Bronchial epithelial cell (primary cell): ENCODE measurements around the gene MYH4. TPM values are rescaled to one million over a fixed set of nuclear protein-coding genes. Genes with fewer than 3 reads are reported as not detected.

ENCODE experiments used
- DNase-seq: peaks from one replicate; pipeline ENCODE4 v3.0.0-alpha.2; 2010; ENCODE audit warnings: low read depth
- FAIRE-seq: peaks from 2 replicates; lab custom pipeline; 2011; peaks lifted over from hg19 to GRCh38; lab: Jason Lieb, UNC
- H3K27me3 ChIP-seq: 2 replicates; pipeline ENCODE4 v1.5.1; 2011; ENCODE audit warnings: low read length; ENCODE audit not compliant: control insufficient read depth, insufficient read depth
- H3K36me3 ChIP-seq: 2 replicates; pipeline ENCODE4 v1.5.1; 2011; ENCODE audit warnings: low read length; ENCODE audit not compliant: control insufficient read depth, insufficient read depth
- H3K4me3 ChIP-seq: 2 replicates; pipeline ENCODE4 v1.5.1; 2011; ENCODE audit warnings: mild to moderate bottlenecking, low read depth, low read length, control low read depth
- total RNA-seq: library from RNA; depleted of rRNA; stranded (reverse); fragments of >200 nt; gene quantifications from 2 replicates; pipeline ENCODE4 v1.2.1, GENCODE V29; 2014
- TF ChIP-seq, protein P1 (sequence below): IDR thresholded peaks from 2 replicates; pipeline ENCODE4 v1.5.1; 2011; ENCODE audit warnings: mild to moderate bottlenecking, moderate library complexity, low read length, control low read depth, inconsistent platforms; ENCODE audit not compliant: insufficient read depth, severe bottlenecking

Gene MYH4
- total RNA-seq = not detected in 2 replicates

DNA sequence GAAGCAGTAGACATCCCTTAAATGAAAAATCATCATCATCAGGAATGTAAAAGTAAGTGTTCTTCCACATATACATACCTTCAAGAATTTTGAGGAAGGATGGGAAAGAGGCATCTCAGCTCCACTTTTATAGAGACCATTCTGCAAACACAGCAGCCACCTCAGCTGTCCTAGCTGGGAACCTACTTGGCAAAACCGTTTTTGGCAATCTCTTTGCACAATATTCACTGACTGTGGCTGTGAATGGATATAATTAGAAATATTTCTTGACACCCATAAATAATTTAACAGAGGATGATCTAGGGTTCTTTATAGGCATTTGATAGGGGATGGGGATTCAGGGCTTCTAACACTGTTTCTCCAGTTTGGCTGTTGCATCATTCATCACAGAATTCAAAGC lies at the start of gene MYH4:
TSS of gene MYH4 (minus strand) at position 101 of the 400 bp plus-strand sequence. CDS start 2,814 bp downstream, outside the sequence.
- no peak for FAIRE-seq
- no peaks in the 10 kb centered on the region for H3K36me3 ChIP-seq

DNA sequence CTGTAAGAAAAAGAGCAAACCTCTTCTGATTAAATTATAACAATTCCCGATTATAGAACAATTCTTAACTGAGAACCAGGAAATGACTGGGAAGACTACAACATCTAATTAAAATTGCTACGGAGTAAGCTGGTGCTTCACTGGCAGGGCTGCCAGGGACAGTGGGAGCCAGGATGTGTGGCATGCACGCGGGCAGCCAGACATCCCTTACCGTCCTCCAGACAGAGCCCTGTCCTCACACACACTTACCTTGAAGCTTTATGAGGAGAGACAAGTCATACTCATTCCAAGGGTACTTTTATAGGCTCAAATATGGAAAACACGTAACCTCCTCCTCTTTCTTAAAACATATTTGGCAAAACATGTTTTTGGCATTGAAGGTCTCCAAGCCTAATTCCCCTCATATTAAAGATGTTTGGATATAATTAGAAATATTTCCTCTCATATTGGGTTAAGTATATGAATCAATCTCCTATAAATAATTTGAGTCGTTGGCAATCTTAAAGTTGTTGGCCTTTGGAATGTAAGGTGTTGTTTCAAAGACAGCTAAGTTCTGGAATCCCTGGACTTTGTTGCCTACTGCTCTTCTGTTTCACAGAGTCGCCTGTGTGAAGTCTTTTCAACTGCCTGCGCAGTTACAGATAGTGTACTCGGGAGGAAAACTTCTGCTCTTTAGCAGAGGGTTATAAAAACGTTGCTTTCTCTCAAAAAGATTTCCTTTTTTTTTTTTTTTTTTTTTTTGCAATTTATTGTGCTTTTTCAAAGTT lies 49.1 kb upstream of the MYH4 start, which contains the start of gene MYH1:
TSS of gene MYH1 (minus strand) at position 272 of the 767 bp plus-strand sequence. CDS start 1,900 bp downstream, outside the sequence.
- FAIRE-seq = no peak
- no peaks in the 10 kb centered on the region for H3K27me3 ChIP-seq

More for the DNA sequence above, at the start of gene MYH4:
- Histone ChIP-seq H3K27me3 (no peaks in the 10 kb centered on the region), H3K4me3 (no peak within 1 kb of the TSS)
- TF ChIP-seq, protein P1, sequence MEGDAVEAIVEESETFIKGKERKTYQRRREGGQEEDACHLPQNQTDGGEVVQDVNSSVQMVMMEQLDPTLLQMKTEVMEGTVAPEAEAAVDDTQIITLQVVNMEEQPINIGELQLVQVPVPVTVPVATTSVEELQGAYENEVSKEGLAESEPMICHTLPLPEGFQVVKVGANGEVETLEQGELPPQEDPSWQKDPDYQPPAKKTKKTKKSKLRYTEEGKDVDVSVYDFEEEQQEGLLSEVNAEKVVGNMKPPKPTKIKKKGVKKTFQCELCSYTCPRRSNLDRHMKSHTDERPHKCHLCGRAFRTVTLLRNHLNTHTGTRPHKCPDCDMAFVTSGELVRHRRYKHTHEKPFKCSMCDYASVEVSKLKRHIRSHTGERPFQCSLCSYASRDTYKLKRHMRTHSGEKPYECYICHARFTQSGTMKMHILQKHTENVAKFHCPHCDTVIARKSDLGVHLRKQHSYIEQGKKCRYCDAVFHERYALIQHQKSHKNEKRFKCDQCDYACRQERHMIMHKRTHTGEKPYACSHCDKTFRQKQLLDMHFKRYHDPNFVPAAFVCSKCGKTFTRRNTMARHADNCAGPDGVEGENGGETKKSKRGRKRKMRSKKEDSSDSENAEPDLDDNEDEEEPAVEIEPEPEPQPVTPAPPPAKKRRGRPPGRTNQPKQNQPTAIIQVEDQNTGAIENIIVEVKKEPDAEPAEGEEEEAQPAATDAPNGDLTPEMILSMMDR = no peak
- no peak for DNase-seq

DNA sequence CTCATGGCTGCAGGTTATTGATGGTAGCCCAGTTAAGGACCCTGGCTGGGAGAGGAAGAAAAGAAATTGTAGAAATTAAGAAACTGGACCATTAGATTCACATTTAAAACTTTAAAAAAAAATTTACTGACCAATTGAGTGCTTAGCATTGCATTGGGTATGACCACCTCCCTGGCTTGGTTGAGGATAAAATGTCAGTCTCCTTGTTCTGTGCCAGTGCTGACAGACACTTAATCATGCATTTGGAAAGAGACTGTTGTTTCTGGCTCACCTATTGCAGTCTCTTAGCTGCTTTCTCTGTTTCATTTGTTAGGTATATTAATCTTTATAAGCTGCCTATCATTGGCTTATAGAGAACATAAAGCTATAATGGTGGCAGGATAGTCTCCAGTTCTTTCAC lies 47.3 kb upstream of the MYH4 start:
- TF ChIP-seq, protein P1 = no peak
- no peaks in the 10 kb centered on the region for H3K27me3 ChIP-seq
- no peak for DNase-seq
- no peaks in the 10 kb centered on the region for H3K36me3 ChIP-seq
- no peak overlapping the region for H3K4me3 ChIP-seq
- FAIRE-seq = no peak

More for the DNA sequence above, 49.1 kb upstream of the MYH4 start, which contains the start of gene MYH1:
- Histone ChIP-seq H3K36me3 (no peaks in the 10 kb centered on the region), H3K4me3 (no peak within 1 kb of the TSS)
- TF ChIP-seq, protein P1 = no peak
- no peak for DNase-seq

DNA sequence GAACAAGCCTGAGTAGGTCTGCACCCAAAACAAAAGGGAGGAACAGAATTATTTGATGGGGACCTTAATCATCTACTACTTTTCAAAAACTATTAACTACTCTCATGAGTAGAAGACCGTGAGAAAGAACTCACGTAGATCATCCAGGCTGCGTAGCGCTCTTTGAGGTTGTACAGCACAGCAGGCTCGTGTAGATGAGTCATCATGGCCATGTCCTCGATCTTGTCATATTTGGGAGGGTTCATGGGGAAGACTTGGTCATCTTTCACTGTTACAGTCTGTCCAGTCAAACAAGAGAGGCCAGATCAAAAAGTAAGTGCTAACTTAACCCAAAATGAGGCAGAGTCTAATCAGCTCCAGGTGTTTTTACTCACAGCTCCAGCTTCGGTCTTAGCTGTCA lies 46.7 kb upstream of the MYH4 start:
- no peak for DNase-seq
- Histone ChIP-seq H3K36me3 (no peaks in the 10 kb centered on the region), H3K27me3 (no peaks in the 10 kb centered on the region), H3K4me3 (no peak overlapping the region)
- TF ChIP-seq, protein P1 = no peak
- peak; percentile 13 for FAIRE-seq

DNA sequence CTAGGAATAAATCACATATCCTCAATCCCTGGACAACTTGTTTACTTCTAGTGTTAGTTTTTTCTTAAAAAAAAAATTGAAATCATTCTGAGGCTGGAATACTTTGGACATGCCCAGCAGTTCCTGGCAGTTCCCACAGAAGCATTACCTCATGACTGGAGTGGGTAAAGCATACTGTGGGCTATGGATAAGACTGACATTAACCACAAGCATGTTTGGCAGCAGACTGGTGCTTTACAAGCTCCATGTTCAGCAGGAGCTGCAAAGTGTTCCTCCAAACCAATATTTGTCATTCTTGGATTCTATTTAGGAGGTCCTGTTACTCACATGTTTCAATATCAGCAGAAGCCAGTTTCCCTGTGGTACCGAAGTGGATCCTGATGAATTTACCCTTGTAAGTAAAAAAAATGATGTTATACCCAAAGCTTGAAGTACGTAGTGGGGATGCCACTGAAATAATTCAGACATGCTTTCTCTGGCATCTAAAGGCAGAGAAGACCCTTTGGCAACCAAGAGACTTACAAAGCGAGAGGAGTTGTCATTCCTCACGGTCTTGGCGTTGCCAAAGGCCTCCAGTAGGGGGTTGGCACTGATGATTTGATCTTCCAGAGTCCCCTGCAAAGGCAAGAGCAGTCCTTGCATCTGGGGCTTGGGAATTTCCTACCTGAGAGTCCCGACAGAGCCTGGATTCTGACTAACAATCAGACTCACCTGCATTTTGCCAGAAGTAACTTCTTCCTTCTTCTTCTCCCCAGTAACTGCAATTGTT lies 44.1 kb upstream of the MYH4 start:
- FAIRE-seq = no peak
- no peak for DNase-seq
- Histone ChIP-seq H3K4me3 (no peak overlapping the region), H3K36me3 (no peaks in the 10 kb centered on the region), H3K27me3 (no peaks in the 10 kb centered on the region)
- TF ChIP-seq, protein P1 = no peak
